Measurements from ENCODE around the gene HSPA4L. TPM values are rescaled to one million over a fixed set of nuclear protein-coding genes. Genes with fewer than 3 reads are reported as not detected.

The HSPA4L gene
- total RNA-seq (2014; rRNA removed) = 8.7 and 9.2 TPM in 2 replicates
- Bru-seq, nascent RNA = percentile 48 among the genes with signal in this experiment
- percentile 60 among the genes with signal in this experiment for BruChase-seq, experiment 1, labeled RNA remaining after a 6-hour chase
- percentile 51 among the genes with signal in this experiment for BruChase-seq, experiment 2, labeled RNA remaining after a 2-hour chase
- long read RNA-seq, full-length matches to known transcripts = 8 of 11 reads
- long read RNA-seq, partial matches to known transcripts = 0 of 11 reads
- long read RNA-seq, other reads (novel, unspliced or antisense) = 3 of 11 reads

DNA sequence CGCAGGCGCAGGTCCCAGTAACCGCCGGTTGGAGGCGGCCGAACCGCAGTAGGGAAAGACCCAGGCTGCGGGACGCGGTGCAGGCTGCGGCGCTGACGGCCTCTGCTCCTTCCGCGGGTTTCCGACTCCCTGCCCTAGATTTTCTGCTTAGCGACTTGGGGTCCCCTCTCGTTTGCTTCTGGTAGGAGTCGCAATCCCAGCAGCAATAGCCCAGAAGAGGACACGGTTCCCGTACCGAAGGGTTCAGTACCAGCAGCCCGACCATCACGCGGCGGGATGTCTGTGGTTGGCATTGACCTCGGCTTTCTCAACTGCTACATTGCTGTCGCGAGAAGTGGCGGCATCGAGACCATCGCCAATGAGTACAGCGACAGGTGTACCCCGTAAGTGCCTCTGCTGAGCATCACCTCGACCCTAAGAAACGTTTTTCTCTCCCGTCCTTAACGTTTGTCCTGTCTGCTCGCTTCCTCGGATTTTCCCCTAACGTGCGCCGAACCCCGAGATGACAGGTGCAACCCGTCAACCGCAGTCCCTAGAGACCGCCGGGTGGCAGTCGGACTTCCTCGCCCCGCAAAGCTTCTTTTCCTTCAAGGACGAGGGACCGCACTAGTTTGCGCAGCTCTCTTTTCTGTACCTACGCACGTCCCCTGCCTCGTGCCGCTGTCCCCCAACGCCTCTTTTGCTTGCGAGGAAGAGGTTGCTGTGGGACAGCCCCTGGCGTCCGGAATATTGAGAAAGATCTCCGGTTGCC is at the start of gene HSPA4L:
HSPA4L (plus strand) TSS at position 48 of the 751 bp plus-strand sequence; CDS start at position 277, 229 bp downstream.
- peak within 1 kb of the TSS; percentile 89 for H3K4me2 ChIP-seq (ENCODE audit: low read length)
- TF ChIP-seq, protein P1, sequence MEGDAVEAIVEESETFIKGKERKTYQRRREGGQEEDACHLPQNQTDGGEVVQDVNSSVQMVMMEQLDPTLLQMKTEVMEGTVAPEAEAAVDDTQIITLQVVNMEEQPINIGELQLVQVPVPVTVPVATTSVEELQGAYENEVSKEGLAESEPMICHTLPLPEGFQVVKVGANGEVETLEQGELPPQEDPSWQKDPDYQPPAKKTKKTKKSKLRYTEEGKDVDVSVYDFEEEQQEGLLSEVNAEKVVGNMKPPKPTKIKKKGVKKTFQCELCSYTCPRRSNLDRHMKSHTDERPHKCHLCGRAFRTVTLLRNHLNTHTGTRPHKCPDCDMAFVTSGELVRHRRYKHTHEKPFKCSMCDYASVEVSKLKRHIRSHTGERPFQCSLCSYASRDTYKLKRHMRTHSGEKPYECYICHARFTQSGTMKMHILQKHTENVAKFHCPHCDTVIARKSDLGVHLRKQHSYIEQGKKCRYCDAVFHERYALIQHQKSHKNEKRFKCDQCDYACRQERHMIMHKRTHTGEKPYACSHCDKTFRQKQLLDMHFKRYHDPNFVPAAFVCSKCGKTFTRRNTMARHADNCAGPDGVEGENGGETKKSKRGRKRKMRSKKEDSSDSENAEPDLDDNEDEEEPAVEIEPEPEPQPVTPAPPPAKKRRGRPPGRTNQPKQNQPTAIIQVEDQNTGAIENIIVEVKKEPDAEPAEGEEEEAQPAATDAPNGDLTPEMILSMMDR (conservative IDR thresholded peaks at IDR 0.05; ENCODE audit: low read depth, low read length) = no peak
- no peak for TF ChIP-seq EZH2phosphoT487 (IDR thresholded peaks at IDR 0.05; ENCODE audit: borderline replicate concordance, low read length)
- no peak for TF ChIP-seq EZH2 (IDR thresholded peaks at IDR 0.05; ENCODE audit: low read length, unreplicated experiment)
- H3F3A ChIP-seq (ENCODE audit: low read length, unreplicated experiment) = no peaks in the 10 kb centered on the region
- H2AFZ ChIP-seq (ENCODE audit: low read length) = peak within 1 kb of the TSS; percentile 94
- intact Hi-C loops (cut with micrococcal nuclease) = loop anchor here (1.0 to 5.0 kb wide), 2 partner anchors 100 to 183 kb away; partner anchors contain the start of genes ABHD18, MFSD8 and PLK4
- ChIA-PET POLR2A (ENCODE audit: unreplicated experiment) (no interaction called here), CTCF (interaction anchor here (0.6 kb wide), 1 partner anchor 49 kb away, joined by 5 read pairs; no protein-coding TSS in a partner anchor)
- H3K4me3 ChIP-seq (ENCODE audit: low read length) = peak within 1 kb of the TSS; percentile 77
- H3K4me1 ChIP-seq (ENCODE audit: insufficient read depth, low read length) = 0 out of 2 replicates have a peak, but pooled peaks cover 7% of the 10 kb centered on the region
- H3K27ac ChIP-seq (ENCODE audit: low read length) = peak within 1 kb of the TSS; percentile 32; the same call in 1 of the 2 replicates
- ATAC-seq (peak; percentile 49), DNase-seq (peak; percentile 50)
- no peaks in the 10 kb centered on the region for H3K9me2 ChIP-seq (replicated peaks; ENCODE audit: low read length)
- H3K79me2 ChIP-seq (ENCODE audit: low read length) = peaks cover 45% of the 10 kb centered on the region
- no peaks in the 10 kb centered on the region for H3K9me3 ChIP-seq (ENCODE audit: low read length)
- TSS peak; percentile 47 for BruUV-seq (replicated peaks)
- H3K27me3 ChIP-seq (ENCODE audit: low read length) = no peaks in the 10 kb centered on the region
- H3K36me3 ChIP-seq (ENCODE audit: low read depth, low read length) = no peaks in the 10 kb centered on the region
- H3K9ac ChIP-seq (ENCODE audit: low read length) = peak within 1 kb of the TSS; percentile 79
- H4K20me1 ChIP-seq (ENCODE audit: low read length) = no peaks in the 10 kb centered on the region

DNA sequence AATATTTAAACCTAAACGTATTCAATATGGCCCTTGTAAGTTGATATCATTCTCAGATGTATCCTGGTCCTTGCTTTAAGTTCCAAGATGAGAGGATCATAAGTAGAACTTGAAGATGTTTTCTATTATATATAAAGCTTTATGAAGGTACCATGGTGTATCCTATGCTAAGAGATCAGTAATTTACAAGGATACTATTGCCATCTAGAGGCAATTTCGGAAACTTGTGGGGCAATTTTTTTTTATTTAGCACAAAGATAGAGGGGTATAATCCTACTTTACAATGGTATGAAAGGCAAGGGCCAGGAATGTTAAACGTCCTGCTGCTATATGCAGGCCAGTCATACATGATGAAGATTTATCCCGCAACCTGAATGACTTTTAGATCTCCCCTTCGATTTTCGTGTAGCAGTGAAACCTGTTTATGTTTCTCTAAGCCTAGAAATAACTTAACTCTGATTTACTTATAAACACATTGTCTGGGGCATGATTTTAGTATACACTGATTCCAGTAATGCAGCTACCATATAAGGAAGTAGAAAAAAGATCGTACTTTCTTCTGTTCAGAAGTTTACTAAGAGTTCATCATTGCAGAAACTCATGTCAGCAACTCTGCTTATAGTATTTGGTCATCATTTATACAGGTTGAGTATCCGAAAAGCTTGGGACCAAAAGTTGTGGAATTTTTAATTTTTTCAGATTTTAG is 49.3 kb upstream of the HSPA4L start:
- no peaks in the 10 kb centered on the region for H3K9me3 ChIP-seq (ENCODE audit: low read length)
- H3K4me1 ChIP-seq (ENCODE audit: insufficient read depth, low read length) = no peaks in the 10 kb centered on the region
- no TSS peak for BruUV-seq (replicated peaks)
- H3K36me3 ChIP-seq (ENCODE audit: low read depth, low read length) = no peaks in the 10 kb centered on the region
- H3K79me2 ChIP-seq (ENCODE audit: low read length) = no peaks in the 10 kb centered on the region
- ATAC-seq (peak; percentile 68), DNase-seq (peak; percentile 77)
- no peaks in the 10 kb centered on the region for H4K20me1 ChIP-seq (ENCODE audit: low read length)
- H3K9ac ChIP-seq (ENCODE audit: low read length) = no peak overlapping the region
- intact Hi-C loops (cut with micrococcal nuclease) = loop anchor here (1.0 kb wide), 1 partner anchor 127 kb away; no protein-coding TSS in a partner anchor
- H3K4me3 ChIP-seq (ENCODE audit: low read length) = no peak overlapping the region
- ChIA-PET POLR2A (ENCODE audit: unreplicated experiment) (no interaction called here), CTCF (interaction anchor here (0.5 to 1.2 kb wide), 8 partner anchors 33 to 736 kb away, joined by 3 to 7 read pairs (median 4); partner anchors contain the start of genes ABHD18, INTU and MFSD8)
- peak overlapping the region; percentile 30; the same call in 1 of the 2 replicates for H2AFZ ChIP-seq (ENCODE audit: low read length)
- no peak for TF ChIP-seq EZH2phosphoT487 (IDR thresholded peaks at IDR 0.05; ENCODE audit: borderline replicate concordance, low read length)
- TF ChIP-seq, protein P1 (conservative IDR thresholded peaks at IDR 0.05; ENCODE audit: low read depth, low read length) = peak; percentile 73
- no peaks in the 10 kb centered on the region for H3K9me2 ChIP-seq (replicated peaks; ENCODE audit: low read length)
- no peak overlapping the region for H3K4me2 ChIP-seq (ENCODE audit: low read length)
- no peaks in the 10 kb centered on the region for H3F3A ChIP-seq (ENCODE audit: low read length, unreplicated experiment)
- no peak overlapping the region for H3K27ac ChIP-seq (ENCODE audit: low read length)
- no peaks in the 10 kb centered on the region for H3K27me3 ChIP-seq (ENCODE audit: low read length)

All from PC-3 (cell line).